ENCODE results near the gene KSR2. TPM values are rescaled to one million over a fixed set of nuclear protein-coding genes. Genes with fewer than 3 reads are reported as not detected.

Gene KSR2
- total and polyA plus RNA-seq, 2 of the 13 experiments (the other 11 are each of a cell fraction or from before 2014, with no cell fraction given) = 0.02 TPM; not detected in 1

- TF ChIP-seq ARNT2 (CRISPR knock-in tag; IDR thresholded peaks at IDR 0.05; ENCODE audit: low read depth) (peak; percentile 98), ZNF800 (CRISPR knock-in tag; IDR thresholded peaks at IDR 0.05) (no peak), ZNF562 (CRISPR knock-in tag; IDR thresholded peaks at IDR 0.05; ENCODE audit: borderline replicate concordance) (no peak), AKAP8 (CRISPR knock-in tag; IDR thresholded peaks at IDR 0.05) (0 out of 2 replicates have a peak, but pooled peaks have one; percentile 40), ZNF646 (CRISPR knock-in tag; IDR thresholded peaks at IDR 0.05) (no peak), ZNF687 (CRISPR knock-in tag; IDR thresholded peaks at IDR 0.05) (peak; percentile 96), SRSF1 (optimal IDR thresholded peaks at IDR 0.05; ENCODE audit: low read depth, low read length) (peak; percentile 72), ATF4 (CRISPR knock-in tag; IDR thresholded peaks at IDR 0.05) (no peak), ZNF781 (CRISPR knock-in tag; IDR thresholded peaks at IDR 0.05; ENCODE audit: borderline replicate concordance, not compliant biosample characterization) (peak; percentile 35), CEBPG (CRISPR knock-in tag; IDR thresholded peaks at IDR 0.05) (no peak), NPAS2 (CRISPR knock-in tag; IDR thresholded peaks at IDR 0.05; ENCODE audit: borderline replicate concordance) (no peak), MTF1 (CRISPR knock-in tag; IDR thresholded peaks at IDR 0.05) (no peak), RBFOX2 (IDR thresholded peaks at IDR 0.05; ENCODE audit: low read depth, low read length) (peak; percentile 86)
Measured at GRCh38 chr12:118016424-118017264, 47.9 kb upstream of the KSR2 start, which contains the start of gene RFC5 (continued).

Data from HepG2 (cell line).